HepG2 (cell line): ENCODE measurements around the gene MISP3. TPM values are rescaled to one million over a fixed set of nuclear protein-coding genes. Genes with fewer than 3 reads are reported as not detected.

Experiments
- ADNP ChIP-seq: sonication (generic); formaldehyde crosslinking; IDR thresholded peaks from 2 replicates; pipeline ENCODE4 v1.4.0; 2020; ENCODE audit warnings: missing genetic modification reagents
- CEBPZ ChIP-seq: IDR thresholded peaks from 2 replicates; pipeline ENCODE4 v1.6.1; 2012; ENCODE audit warnings: low read length, improper control_type of control experiment
- FLYWCH1 ChIP-seq: sonication (generic); formaldehyde crosslinking; IDR thresholded peaks from 2 replicates; pipeline ENCODE4 v1.8.1; 2023; ENCODE audit warnings: mild to moderate bottlenecking, missing genetic modification reagents
- HMG20B ChIP-seq: conservative IDR thresholded peaks from 2 replicates; pipeline ENCODE4 v1.6.1; 2016; ENCODE audit warnings: missing genetic modification reagents, missing compliant biosample characterization
- HNF1B ChIP-seq: sonication (generic); formaldehyde crosslinking; IDR thresholded peaks from 2 replicates; pipeline ENCODE4 v1.5.1; 2020; ENCODE audit warnings: mild to moderate bottlenecking, moderate library complexity, missing genetic modification reagents
- NFE2L1 ChIP-seq: sonication (generic); formaldehyde crosslinking; IDR thresholded peaks from 2 replicates; pipeline ENCODE4 v1.4.0; 2020; ENCODE audit warnings: missing genetic modification reagents, mild to moderate bottlenecking, borderline replicate concordance
- NFE2L2 ChIP-seq: fragments of 150-350 bp; IDR thresholded peaks from 2 replicates; pipeline ENCODE4 v1.6.1; 2014; ENCODE audit warnings: low read length
- NR1H2 ChIP-seq: sonication (generic); formaldehyde crosslinking; IDR thresholded peaks from 2 replicates; pipeline ENCODE4 v1.8.1; 2022; ENCODE audit warnings: low read depth, missing genetic modification reagents, borderline replicate concordance
- PAF1 ChIP-seq: IDR thresholded peaks from 2 replicates; pipeline ENCODE4 v1.6.1; 2016; ENCODE audit warnings: missing genetic modification reagents, missing compliant biosample characterization
- TFAP4 ChIP-seq: sonication (generic); IDR thresholded peaks from 2 replicates; pipeline ENCODE4 v1.6.1; 2016; ENCODE audit warnings: low read depth, borderline replicate concordance
- ZFX ChIP-seq: sonication (generic); formaldehyde crosslinking; IDR thresholded peaks from 2 replicates; pipeline ENCODE4 v1.4.0; 2020; ENCODE audit warnings: mild to moderate bottlenecking, low read depth, missing genetic modification reagents, moderate library complexity
- ZKSCAN1 ChIP-seq: fragments of 150-350 bp; IDR thresholded peaks from 2 replicates; pipeline ENCODE4 v1.6.1; 2014; ENCODE audit warnings: low read length
- ZMYM4 ChIP-seq: sonication (generic); formaldehyde crosslinking; IDR thresholded peaks from 2 replicates; pipeline ENCODE4 v1.8.1; 2023; ENCODE audit warnings: mild to moderate bottlenecking, missing genetic modification reagents
- ZNF331 ChIP-seq: sonication (generic); formaldehyde crosslinking; IDR thresholded peaks from 2 replicates; pipeline ENCODE4 v1.4.0; 2020; ENCODE audit warnings: missing genetic modification reagents
- ZNF569 ChIP-seq: sonication (generic); formaldehyde crosslinking; IDR thresholded peaks from 2 replicates; pipeline ENCODE4 v1.5.0; 2020; ENCODE audit warnings: mild to moderate bottlenecking, missing genetic modification reagents, moderate library complexity, borderline replicate concordance
- ZNF616 ChIP-seq: sonication (generic); formaldehyde crosslinking; IDR thresholded peaks from 2 replicates; pipeline ENCODE4 v1.5.0; 2020; ENCODE audit warnings: low read depth, mild to moderate bottlenecking, missing genetic modification reagents
- ZNF768 ChIP-seq: sonication (generic); formaldehyde crosslinking; IDR thresholded peaks from 2 replicates; pipeline ENCODE4 v1.4.0; 2020; ENCODE audit warnings: missing genetic modification reagents
- ZNF770 ChIP-seq: sonication (generic); formaldehyde crosslinking; IDR thresholded peaks from 2 replicates; pipeline ENCODE4 v1.5.0; 2020; ENCODE audit warnings: mild to moderate bottlenecking, missing genetic modification reagents
- ZSCAN9 ChIP-seq: IDR thresholded peaks from 2 replicates; pipeline ENCODE4 v1.6.1; 2016; ENCODE audit warnings: borderline replicate concordance
- polyA plus RNA-seq, 8 experiments: library from polyadenylated mRNA; depleted of rRNA in 3 of 8; stranded (reverse) in 7 of 8; unstranded in 1 of 8; fragments of >200 nt; fragmentation: Illumina TruSeq in 4 of 8; extraction: Trizol in 4 of 8; gene quantifications; 2 replicates each; pipeline versions ENCODE4 v1.2.1 to v1.2.3, GENCODE V29; 2011 to 2016; ENCODE audit warnings: low read depth in 4 of 8, missing spikeins in 1 of 8, mixed read lengths in 1 of 8; ENCODE audit not compliant: insufficient read depth in 1 of 8
- total RNA-seq, 5 experiments: library from RNA; depleted of rRNA; stranded (reverse); fragments of >200 nt; fragmentation: Illumina TruSeq; extraction: Trizol; gene quantifications; 2 replicates each; pipeline ENCODE4 v1.2.3, GENCODE V29; 2016; ENCODE audit warnings: low read depth in 1 of 5
- TF ChIP-seq, protein P1 (sequence below): IDR thresholded peaks from 2 replicates; pipeline ENCODE4 v1.6.1; 2016; ENCODE audit warnings: missing biosample characterization, missing genetic modification reagents, low read depth

Gene MISP3
- total and polyA plus RNA-seq, 2 of the 13 experiments (the other 11 are each of a cell fraction or from before 2014, with no cell fraction given): 2.5 to 5.4 TPM

DNA sequence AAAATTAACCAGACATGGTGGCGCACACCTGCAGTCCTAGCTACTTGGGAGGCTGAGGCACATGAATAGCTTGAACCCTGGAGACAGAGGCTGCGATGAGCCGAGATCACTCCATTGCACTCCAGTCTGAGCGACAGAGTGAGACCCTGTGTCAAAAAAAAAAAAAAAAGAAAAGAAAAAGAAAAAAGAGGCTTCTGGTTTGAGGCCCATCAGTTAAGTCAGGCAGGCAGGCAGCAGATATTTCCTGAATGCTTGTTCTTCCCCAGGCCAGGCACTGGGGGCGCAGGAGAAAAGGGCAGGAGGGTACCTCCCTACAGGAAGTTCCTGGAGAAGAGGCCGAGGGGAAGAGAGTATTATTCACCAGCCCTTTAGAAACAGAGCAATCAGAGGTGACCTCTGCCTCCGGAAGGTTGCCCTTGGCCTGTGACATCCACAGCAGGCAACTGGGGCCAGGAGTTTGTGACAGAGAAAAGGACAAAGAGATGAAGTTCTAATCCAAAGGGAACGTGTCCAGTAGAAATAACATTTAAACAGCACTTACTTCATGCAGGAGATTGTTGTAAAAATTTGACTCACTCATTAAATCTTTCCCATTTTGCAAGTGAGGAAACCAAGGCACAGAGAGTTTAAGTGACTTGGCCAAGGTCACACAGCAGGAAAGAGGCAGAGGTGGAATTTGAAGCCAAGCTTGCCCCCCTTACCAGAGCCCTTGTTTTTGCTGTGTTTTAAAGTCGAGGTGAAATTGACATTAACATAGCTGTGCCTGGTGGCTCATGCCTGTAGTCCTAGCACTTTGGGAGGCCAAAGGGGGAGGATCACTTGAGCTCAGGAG lies 49.0 kb upstream of the MISP3 start (continued):
- TF ChIP-seq ZSCAN9 (no peak), NFE2L1 (CRISPR knock-in tag) (no peak), FLYWCH1 (CRISPR knock-in tag) (no peak), TFAP4 (no peak), ZMYM4 (CRISPR knock-in tag) (peak; percentile 61; the same call in 1 of the 2 replicates), NFE2L2 (no peak), ZNF569 (CRISPR knock-in tag) (no peak), CEBPZ (no peak), ZFX (CRISPR knock-in tag) (peak; percentile 56), ZNF331 (peak; percentile 23; the same call in 1 of the 2 replicates), ADNP (CRISPR knock-in tag) (0 out of 2 replicates have a peak, but pooled peaks have one; percentile 27), ZKSCAN1 (0 out of 2 replicates have a peak, but pooled peaks have one; percentile 13), ZNF768 (CRISPR knock-in tag) (peak; percentile 90; the same call in 1 of the 2 replicates), HNF1B (peak; percentile 86), ZNF770 (peak; percentile 59; the same call in 1 of the 2 replicates), PAF1 (no peak), HMG20B (CRISPR knock-in tag) (peak; percentile 60; the same call in 1 of the 2 replicates), NR1H2 (CRISPR knock-in tag) (no peak), ZNF616 (CRISPR knock-in tag) (0 out of 2 replicates have a peak, but pooled peaks have one; percentile 45)
- TF ChIP-seq, protein P1, sequence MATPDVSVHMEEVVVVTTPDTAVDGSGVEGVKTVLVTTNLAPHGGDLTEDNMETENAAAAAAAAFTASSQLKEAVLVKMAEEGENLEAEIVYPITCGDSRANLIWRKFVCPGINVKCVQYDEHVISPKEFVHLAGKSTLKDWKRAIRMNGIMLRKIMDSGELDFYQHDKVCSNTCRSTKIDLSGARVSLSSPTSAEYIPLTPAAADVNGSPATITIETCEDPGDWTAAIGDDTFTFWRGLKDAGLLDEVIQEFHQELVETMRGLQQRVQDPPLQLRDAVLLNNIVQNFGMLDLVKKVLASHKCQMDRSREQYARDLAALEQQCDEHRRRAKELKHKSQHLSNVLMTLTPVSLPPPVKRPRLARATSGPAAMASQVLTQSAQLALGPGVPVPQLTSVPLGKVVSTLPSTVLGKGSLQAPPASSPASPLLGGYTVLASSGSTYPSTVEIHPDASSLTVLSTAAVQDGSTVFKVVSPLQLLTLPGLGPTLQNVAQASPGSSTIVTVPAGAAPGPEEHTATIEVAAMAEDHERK (CRISPR knock-in tag): no peak
